Stimulated activated CD8-positive, alpha-beta memory T cell treated with anti-CD3 and anti-CD28 coated beads, Interleukin-15, amount 100 ng/mL, for 1 hour (primary cell): ENCODE results near the gene DUXB.
A peak's percentile ranks its signal among the peaks of the same experiment; 100 is the strongest.

Source experiments
- DNase-seq: peaks from one replicate; pipeline ENCODE4 v3.0.0-alpha.2; 2020; ENCODE audit warnings: low read depth

Gene DUXB

DNA sequence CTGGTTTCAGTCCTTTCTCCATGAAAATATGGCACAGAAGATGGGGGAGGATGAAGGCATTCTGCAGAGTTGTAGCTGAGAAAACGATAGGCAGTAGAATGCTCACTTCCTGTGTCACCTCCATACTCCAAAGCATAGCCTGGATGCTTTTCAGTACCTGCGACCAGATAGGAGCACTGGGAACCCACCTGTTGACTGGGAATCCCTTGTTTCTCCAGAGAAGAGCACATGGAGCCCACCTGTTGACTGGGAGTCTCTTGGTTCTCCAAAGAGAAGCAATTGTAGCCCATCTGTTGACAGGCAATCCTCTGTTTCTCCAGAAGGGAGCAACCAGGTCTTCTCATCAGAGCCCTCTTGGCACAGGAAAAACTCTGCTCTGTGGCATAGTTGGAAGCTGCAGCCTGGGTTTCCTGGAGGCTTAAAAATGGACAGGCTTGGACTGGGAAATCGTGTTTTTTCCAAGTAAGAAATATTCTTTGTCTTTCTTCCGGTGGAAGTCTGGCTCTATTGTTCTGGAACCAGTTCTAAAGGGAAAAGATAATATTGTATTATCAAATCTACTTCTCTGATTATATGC, 40.4 kb downstream of the DUXB start:
- DNase-seq, result no peak

DNA sequence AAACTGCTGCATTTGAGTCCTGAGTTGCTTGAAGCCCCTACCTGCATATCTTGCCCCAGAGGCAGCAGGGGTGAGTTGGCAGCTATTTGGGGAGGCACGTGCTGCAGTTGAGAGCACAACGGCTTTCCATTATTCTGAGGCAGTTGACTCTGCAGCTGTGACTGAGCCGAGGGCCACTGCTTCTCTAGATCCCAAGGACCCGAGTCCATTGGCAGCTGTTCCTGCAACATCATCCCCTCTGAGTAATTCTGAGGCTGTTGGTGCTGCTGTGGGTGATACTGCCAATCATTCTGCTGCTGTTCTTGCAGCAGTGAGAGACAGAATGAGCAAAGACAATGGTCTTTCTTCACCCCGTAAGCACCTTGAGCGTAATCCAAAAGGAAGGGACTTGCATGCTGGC, 40.9 kb downstream of the DUXB start:
- no peak for DNase-seq

DNA sequence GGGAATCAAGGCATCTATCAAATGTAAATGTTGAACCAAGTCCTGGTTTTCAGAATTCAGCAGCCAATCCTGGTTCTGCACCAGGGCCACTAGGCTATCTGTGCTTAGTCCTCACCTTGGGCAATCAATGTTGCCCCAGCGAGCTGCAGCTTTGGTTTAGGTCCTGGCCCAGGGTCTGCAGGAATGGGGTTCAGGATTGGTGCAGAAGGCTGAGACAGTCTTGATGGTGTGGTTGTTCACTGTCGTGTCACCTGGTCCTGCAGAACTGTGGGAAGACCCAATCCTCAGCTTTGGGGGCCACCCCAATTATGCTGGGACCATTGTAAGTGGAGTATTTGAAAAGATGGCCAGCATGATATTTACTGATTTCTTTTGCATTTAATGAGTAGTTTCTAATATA, 43.1 kb downstream of the DUXB start:
- DNase-seq, result no peak

DNA sequence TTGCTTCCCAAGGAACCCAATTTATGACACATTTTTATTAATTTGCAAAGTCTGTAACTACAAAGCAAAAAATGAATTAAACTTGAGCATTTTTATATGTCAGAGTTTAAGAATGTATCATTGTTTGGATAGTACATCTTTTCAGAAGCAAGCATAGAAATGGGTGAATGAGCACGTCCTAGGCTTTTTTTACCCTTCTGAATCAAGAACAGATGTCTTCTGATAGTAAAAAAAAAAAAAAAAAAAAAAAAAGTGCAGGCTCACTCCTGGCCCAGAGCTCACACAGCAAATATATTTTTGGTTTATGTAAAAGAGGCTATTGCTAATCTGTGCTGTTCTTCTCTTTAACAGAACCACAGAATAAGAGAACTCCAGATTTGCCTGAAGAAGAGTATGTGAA, 47.3 kb downstream of the DUXB start:
- DNase-seq, result no peak

DNA sequence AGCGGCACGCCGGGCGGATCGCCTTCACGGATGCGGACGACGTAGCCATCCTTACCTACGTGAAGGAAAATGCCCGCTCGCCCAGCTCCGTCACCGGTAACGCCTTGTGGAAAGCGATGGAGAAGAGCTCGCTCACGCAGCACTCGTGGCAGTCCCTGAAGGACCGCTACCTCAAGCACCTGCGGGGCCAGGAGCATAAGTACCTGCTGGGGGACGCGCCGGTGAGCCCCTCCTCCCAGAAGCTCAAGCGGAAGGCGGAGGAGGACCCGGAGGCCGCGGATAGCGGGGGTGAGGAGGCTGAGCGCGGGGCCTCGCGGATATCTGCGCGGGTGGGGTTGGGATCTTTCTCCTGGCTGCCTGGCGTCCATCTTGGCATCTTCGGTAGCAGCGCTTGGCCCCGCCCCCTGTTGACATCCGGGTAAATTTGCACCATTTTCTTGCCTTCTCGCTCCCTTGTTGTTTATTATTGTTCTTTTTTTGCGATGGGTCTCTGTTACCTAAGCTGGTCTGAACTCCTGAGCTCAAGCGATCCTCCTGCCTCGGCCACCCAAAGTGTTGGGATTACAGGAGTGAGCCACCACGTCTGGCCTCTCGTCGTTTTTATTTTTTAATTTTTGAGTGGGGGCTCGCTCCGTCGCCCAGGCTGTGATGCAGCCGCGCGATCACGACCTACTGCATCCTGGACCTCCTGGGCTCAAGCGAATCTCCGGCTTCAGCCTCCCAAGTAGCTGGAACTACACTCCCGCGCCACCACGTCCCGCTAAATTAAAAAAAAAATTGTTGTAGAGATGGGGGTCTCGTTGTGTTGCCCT, 52.8 kb downstream of the DUXB start:
- peak; percentile 77 for DNase-seq

DNA sequence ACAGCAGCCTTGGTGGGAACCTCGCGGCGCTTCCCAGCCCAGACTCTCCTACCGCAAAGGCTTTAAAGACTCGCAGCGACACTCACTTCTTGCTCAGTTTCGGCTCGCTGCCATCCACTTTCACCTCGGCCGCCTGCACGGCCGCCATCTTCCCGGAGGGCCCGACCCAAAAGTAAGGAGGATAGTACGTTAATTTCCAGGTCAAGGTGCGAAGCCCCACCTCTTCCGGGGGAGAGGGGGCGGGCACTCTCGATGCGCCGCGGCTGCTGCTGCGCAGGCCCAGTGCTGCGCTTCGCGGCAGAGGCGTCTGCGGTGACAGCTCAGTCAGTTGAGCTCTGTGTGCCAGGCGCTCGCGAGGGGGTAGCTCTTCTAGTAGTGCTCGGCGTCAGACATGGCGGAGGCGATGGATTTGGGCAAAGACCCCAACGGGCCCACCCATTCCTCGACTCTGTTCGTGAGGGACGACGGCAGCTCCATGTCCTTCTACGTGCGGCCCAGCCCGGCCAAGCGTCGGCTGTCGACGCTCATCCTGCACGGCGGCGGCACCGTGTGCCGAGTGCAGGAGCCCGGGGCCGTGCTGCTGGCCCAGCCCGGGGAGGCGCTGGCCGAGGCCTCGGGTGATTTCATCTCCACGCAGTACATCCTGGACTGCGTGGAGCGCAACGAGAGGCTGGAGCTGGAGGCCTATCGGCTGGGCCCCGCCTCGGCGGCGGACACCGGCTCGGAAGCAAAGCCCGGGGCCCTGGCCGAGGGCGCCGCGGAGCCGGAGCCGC, 53.6 kb downstream of the DUXB start, which contains the start of the genes KARS1 and TERF2IP:
Gene KARS1, minus strand, starts transcription at position 174 of the 773 bp plus-strand sequence. Its CDS starts 26 bp downstream, at position 148.
Gene TERF2IP, plus strand, starts transcription at position 282 of the 773 bp plus-strand sequence. Its CDS starts 110 bp downstream, at position 392.
- peak; percentile 88 for DNase-seq

DNA sequence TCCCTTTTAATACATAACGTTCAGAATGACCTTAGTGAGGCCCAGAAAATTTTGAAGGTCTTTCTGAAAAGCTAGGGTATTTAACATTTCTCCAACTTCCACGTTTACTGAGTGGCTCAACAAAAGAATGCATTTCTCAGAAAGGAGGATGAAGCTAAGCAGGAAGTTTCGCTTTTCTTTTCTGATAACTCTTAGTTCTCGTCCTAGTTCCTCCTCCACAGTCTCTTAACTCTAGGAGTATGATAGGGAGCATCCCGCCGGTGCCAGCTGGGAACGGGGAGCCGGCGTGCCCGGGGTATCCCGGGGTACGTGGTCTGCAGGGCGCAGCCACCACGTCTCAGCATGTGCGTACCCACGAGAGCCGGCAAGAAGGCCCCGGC, 54.2 kb downstream of the DUXB start:
- no peak for DNase-seq

DNA sequence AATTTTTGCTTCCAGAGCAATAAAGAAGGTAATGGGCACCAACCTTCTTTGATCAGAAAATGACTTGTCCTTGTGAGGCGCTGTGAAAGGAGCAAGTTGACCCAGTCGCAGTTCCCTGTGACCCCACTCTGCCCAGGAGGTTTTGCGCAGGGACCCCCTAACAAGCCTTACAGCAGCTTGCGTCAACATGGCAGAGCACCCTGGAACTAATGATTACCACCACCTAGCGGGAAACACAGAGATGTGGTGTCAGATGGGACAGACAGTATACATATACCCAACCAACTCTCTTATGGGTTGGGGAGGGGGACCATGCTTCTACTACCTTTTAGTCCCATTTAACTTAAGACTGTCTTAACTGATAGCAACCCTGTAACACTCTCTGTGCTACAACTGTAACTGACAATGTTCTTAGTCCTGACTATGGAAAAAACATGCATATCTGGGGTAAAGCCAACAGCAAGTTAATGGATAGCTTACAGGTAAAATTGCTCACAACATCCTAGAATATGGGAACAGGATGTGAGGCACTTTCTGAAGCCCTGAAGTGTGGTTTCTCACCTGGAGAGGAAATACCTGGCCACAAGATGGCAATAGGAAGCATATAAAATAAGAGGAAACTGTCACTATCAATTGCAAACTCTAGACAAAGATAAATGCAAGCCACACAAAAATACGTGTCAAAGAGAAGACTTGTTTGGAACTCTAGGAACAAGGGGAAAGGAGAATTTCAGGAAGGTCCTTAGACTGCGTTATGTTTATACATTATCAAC, 56.8 kb downstream of the DUXB start:
- no peak for DNase-seq
